ENCODE measurements around the gene FBXW4. TPM values are rescaled to one million over a fixed set of nuclear protein-coding genes. Genes with fewer than 3 reads are reported as not detected.

FBXW4 gene
- polyA plus RNA-seq, 2 of the 4 experiments (the other 2 are of a cell fraction) = 24.0 to 41.1 TPM

GRCh38 chr10:101563497-101564040 is 131.4 kb downstream of the FBXW4 start:
- ATAC-seq (no peak), FAIRE-seq (no peak), DNase-seq (ENCODE audit: low read depth in 1 of 2, low spot score in 1 of 2) (no peak)
- H3K9me3 ChIP-seq = no peaks in the 10 kb centered on the region
- 64% methylated on average over 11 of the region's 11 CpGs for WGBS (ENCODE audit: missing lambda C conversion rate)
- ChIA-PET CTCF (interaction anchor here (0.7 to 2.0 kb wide), 4 partner anchors 15 to 349 kb away, joined by 3 to 8 read pairs (median 4); no protein-coding TSS in a partner anchor), POLR2A (interaction anchor here (0.7 kb wide), 1 partner anchor 226 kb away, joined by 4 read pairs; no protein-coding TSS in a partner anchor)
- no peak overlapping the region for H3K4me2 ChIP-seq
- TF ChIP-seq HES2 (IDR thresholded peaks at IDR 0.05) (no peak), FOXS1 (CRISPR knock-in tag; IDR thresholded peaks at IDR 0.05) (no peak), SMC3 (IDR thresholded peaks at IDR 0.05) (no peak), TFCP2L1 (CRISPR knock-in tag; IDR thresholded peaks at IDR 0.05) (no peak), HEYL (CRISPR knock-in tag; IDR thresholded peaks at IDR 0.05) (no peak), HDAC2 (IDR thresholded peaks at IDR 0.05) (no peak), E2F6 (IDR thresholded peaks at IDR 0.05; ENCODE audit: borderline replicate concordance, low read depth) (no peak), CTCF (IDR thresholded peaks at IDR 0.05) (no peak), ESRRA (IDR thresholded peaks at IDR 0.05; ENCODE audit: borderline replicate concordance, low read length) (no peak), RARB (CRISPR knock-in tag; IDR thresholded peaks at IDR 0.05) (no peak), ZC3H11A (IDR thresholded peaks at IDR 0.05) (no peak), RFX5 (IDR thresholded peaks at IDR 0.05) (no peak), MAFK (IDR thresholded peaks at IDR 0.05; ENCODE audit: partially characterized antibody) (no peak), HOXA7 (CRISPR knock-in tag; IDR thresholded peaks at IDR 0.05) (no peak), HOXB5 (CRISPR knock-in tag; IDR thresholded peaks at IDR 0.05) (no peak), CBX8 (IDR thresholded peaks at IDR 0.05) (no peak), GATA3 (IDR thresholded peaks at IDR 0.05; ENCODE audit: borderline replicate concordance) (no peak), HOXB13 (CRISPR knock-in tag; IDR thresholded peaks at IDR 0.05; ENCODE audit: low read depth) (no peak), RNF2 (IDR thresholded peaks at IDR 0.05; ENCODE audit: borderline replicate concordance, low read depth) (no peak), JUNB (IDR thresholded peaks at IDR 0.05) (no peak)
- no peaks in the 10 kb centered on the region for H3K4me1 ChIP-seq
- H3K4me3 ChIP-seq = no peak overlapping the region
- H3K27ac ChIP-seq = no peak overlapping the region

GRCh38 chr10:101563007-101563406 is 132.0 kb downstream of the FBXW4 start:
- no peak for TF ChIP-seq TP53 (CRISPR knock-in tag; IDR thresholded peaks at IDR 0.05)
- no peak for TF ChIP-seq ELK1 (IDR thresholded peaks at IDR 0.05; ENCODE audit: low read depth, low read length)
- TF ChIP-seq BHLHE40 (IDR thresholded peaks at IDR 0.05; ENCODE audit: low read depth, low read length) = no peak
- no peak for TF ChIP-seq ZSCAN20 (CRISPR knock-in tag; IDR thresholded peaks at IDR 0.05)
- TF ChIP-seq SMC3 (IDR thresholded peaks at IDR 0.05) = no peak
- no peak for TF ChIP-seq USF2 (IDR thresholded peaks at IDR 0.05)
- TF ChIP-seq CHD4 (IDR thresholded peaks at IDR 0.05; ENCODE audit: borderline replicate concordance) = no peak
- TF ChIP-seq FOSB (CRISPR knock-in tag; IDR thresholded peaks at IDR 0.05) = no peak
- no peak for TF ChIP-seq RNF2 (IDR thresholded peaks at IDR 0.05; ENCODE audit: borderline replicate concordance, low read depth)
- TF ChIP-seq KDM1A (IDR thresholded peaks at IDR 0.05; ENCODE audit: low read depth) = no peak
- TF ChIP-seq MYC (IDR thresholded peaks at IDR 0.05; ENCODE audit: borderline replicate concordance, low read length) = no peak
- TF ChIP-seq HMGXB4 (CRISPR knock-in tag; IDR thresholded peaks at IDR 0.05; ENCODE audit: borderline replicate concordance) = no peak
- no peak for TF ChIP-seq HOXA7 (CRISPR knock-in tag; IDR thresholded peaks at IDR 0.05)
- TF ChIP-seq FOSL2 (IDR thresholded peaks at IDR 0.05) = no peak
- no peak for TF ChIP-seq FOSL2 (CRISPR knock-in tag; IDR thresholded peaks at IDR 0.05)
- ATAC-seq (no peak), DNase-seq (ENCODE audit: low read depth in 1 of 2, low spot score in 1 of 2) (no peak), FAIRE-seq (no peak)
- H3K4me2 ChIP-seq = no peak overlapping the region
- H3K9me3 ChIP-seq = no peaks in the 10 kb centered on the region
- ChIA-PET POLR2A (interaction anchor here (0.7 kb wide), 1 partner anchor 227 kb away, joined by 4 read pairs; no protein-coding TSS in a partner anchor), CTCF (interaction anchor here (0.6 to 2.0 kb wide), 3 partner anchors 218 to 396 kb away, joined by 3 to 8 read pairs (median 4); no protein-coding TSS in a partner anchor)
- H3K4me3 ChIP-seq = no peak overlapping the region
- H3K27ac ChIP-seq = no peak overlapping the region
- peaks cover 5% of the 10 kb centered on the region; the same call in 1 of the 3 replicates for H3K4me1 ChIP-seq
- WGBS (ENCODE audit: missing lambda C conversion rate) = 53% methylated on average over 3 of the region's 3 CpGs
